ENCODE measurements around the gene SH2D4B.

GRCh38 chr10:80553436-80553835 lies 15.7 kb downstream of the SH2D4B start:
- TF ChIP-seq EP300 (IDR thresholded peaks at IDR 0.05) = no peak
- TF ChIP-seq POLR2AphosphoS5 (IDR thresholded peaks at IDR 0.05) = no peak
- no peak for TF ChIP-seq CTCF (IDR thresholded peaks at IDR 0.05)
